ENCODE measurements around the gene LGI4. TPM values are rescaled to one million over a fixed set of nuclear protein-coding genes. Genes with fewer than 3 reads are reported as not detected.

LGI4 gene
- total RNA-seq, 1 experiment from 2014 or later: 3.2 TPM

DNA sequence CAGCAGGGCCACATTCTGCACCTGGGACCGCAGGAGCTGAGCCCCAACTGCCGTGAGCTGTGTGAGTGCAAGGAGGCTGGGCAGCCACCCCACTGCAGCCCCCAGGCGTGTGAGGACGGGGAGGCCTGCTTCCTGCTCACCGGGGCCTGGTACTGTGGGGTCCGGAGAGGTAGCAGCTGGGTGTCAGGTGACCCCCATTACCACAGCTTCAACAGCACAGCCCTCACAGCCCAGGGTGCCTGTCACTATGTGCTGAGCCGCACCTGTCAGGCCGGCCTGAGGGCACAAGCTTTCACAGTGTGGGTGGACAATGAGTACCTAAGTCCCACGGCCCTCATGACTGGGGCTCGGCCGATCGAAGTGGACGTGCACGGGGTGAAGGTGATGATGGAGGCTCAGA is 55.0 kb downstream of the LGI4 start:
- no CpG with 5 or more reads among the region's 14 CpGs for WGBS (ENCODE audit: extremely low coverage, insufficient read length, low lambda C conversion rate)
- H3K23me2 ChIP-seq (ENCODE audit: insufficient read length, low read depth, low read length, poor library complexity, severe bottlenecking): no peaks in the 10 kb centered on the region
- no peaks in the 10 kb centered on the region for H3K4me1 ChIP-seq (ENCODE audit: insufficient read depth, low read length)
- no peak overlapping the region for H4K5ac ChIP-seq (ENCODE audit: insufficient read length, low read depth, low read length)
- TF ChIP-seq, protein P1, sequence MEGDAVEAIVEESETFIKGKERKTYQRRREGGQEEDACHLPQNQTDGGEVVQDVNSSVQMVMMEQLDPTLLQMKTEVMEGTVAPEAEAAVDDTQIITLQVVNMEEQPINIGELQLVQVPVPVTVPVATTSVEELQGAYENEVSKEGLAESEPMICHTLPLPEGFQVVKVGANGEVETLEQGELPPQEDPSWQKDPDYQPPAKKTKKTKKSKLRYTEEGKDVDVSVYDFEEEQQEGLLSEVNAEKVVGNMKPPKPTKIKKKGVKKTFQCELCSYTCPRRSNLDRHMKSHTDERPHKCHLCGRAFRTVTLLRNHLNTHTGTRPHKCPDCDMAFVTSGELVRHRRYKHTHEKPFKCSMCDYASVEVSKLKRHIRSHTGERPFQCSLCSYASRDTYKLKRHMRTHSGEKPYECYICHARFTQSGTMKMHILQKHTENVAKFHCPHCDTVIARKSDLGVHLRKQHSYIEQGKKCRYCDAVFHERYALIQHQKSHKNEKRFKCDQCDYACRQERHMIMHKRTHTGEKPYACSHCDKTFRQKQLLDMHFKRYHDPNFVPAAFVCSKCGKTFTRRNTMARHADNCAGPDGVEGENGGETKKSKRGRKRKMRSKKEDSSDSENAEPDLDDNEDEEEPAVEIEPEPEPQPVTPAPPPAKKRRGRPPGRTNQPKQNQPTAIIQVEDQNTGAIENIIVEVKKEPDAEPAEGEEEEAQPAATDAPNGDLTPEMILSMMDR (conservative IDR thresholded peaks at IDR 0.05): no peak
- H3K27ac ChIP-seq (ENCODE audit: insufficient read length, low read depth, low read length): no peak overlapping the region
- Mint-ChIP-seq H3K27ac (peak overlapping the region in 1 of 3 experiments; percentile 77; a peak in 1 of 7 replicates), H3K9me3 (peaks cover 0 to 3% of the 10 kb centered on the region in 2 experiments; a peak in 4 of 5 replicates), H3K27me3 (ENCODE audit: low read depth) (peaks cover 9% of the 10 kb centered on the region), H3K4me3 (no peak overlapping the region), H3K4me1 (peaks cover 5 to 14% of the 10 kb centered on the region in 2 experiments), H3K36me3 (ENCODE audit: insufficient read depth in 1 of 3, low read depth in 3 of 3) (0 out of 7 replicates have a peak, but pooled peaks cover 0 to 4% (median 0%) of the 10 kb centered on the region in 3 experiments)
- no peak overlapping the region for H4K8ac ChIP-seq (replicated peaks; ENCODE audit: insufficient read length, low read depth, low read length)
- no peak overlapping the region for H3K18ac ChIP-seq (ENCODE audit: insufficient read length, low read depth, low read length)
- no peak overlapping the region for H4K91ac ChIP-seq (ENCODE audit: insufficient read length, low read depth, low read length)
- H2BK5ac ChIP-seq (ENCODE audit: insufficient read length, low read length): no peak overlapping the region
- no peak overlapping the region for H2BK20ac ChIP-seq (ENCODE audit: low read depth, low read length, poor library complexity, severe bottlenecking)
- no peak overlapping the region for H2AFZ ChIP-seq (ENCODE audit: low read length)
- no peak overlapping the region for H3K14ac ChIP-seq (ENCODE audit: insufficient read depth, low read length)
- no peaks in the 10 kb centered on the region for H3K79me1 ChIP-seq (ENCODE audit: insufficient read depth, low read depth, low read length, poor library complexity, severe bottlenecking)
- H3K27me3 ChIP-seq (ENCODE audit: insufficient read depth, low read length): no peaks in the 10 kb centered on the region
- no peak for DNase-seq
- no peak overlapping the region for H2AK5ac ChIP-seq (ENCODE audit: insufficient read length, low read length)
- H2BK120ac ChIP-seq (ENCODE audit: low read depth, low read length, poor library complexity, severe bottlenecking): no peak overlapping the region
- no peak overlapping the region for H3K9ac ChIP-seq (ENCODE audit: extremely low read depth, insufficient read length, low read length)
- no peak overlapping the region for H2BK15ac ChIP-seq (ENCODE audit: low read depth, low read length)
- H3K56ac ChIP-seq (ENCODE audit: insufficient read length, low read depth, low read length): no peak overlapping the region
- H3K4ac ChIP-seq (ENCODE audit: low read depth, low read length): no peak overlapping the region
- no peaks in the 10 kb centered on the region for H3K9me3 ChIP-seq (ENCODE audit: control insufficient read depth, low read depth, low read length)
- no peaks in the 10 kb centered on the region for H3K79me2 ChIP-seq (ENCODE audit: insufficient read depth, low read length)
- no peak overlapping the region for H3K4me2 ChIP-seq (ENCODE audit: insufficient read depth, insufficient read length, low read length)
- no peak overlapping the region for H3T11ph ChIP-seq (ENCODE audit: low read length)
- peaks cover 2% of the 10 kb centered on the region for H4K20me1 ChIP-seq (ENCODE audit: control insufficient read depth, insufficient read depth, insufficient read length)
- no peak overlapping the region for H3K23ac ChIP-seq (ENCODE audit: insufficient read length, low read depth, low read length)
- no peak overlapping the region for H2BK12ac ChIP-seq (ENCODE audit: insufficient read length, low read depth, low read length)
